Activated naive CD8-positive, alpha-beta T cell treated with anti-CD3 and anti-CD28 coated beads, Interleukin-2, amount 10 ng/mL, durations not matched to agents 7 days and 5 days (primary cell): ENCODE data around the gene GCH1. TPM values are rescaled to one million over a fixed set of nuclear protein-coding genes. Genes with fewer than 3 reads are reported as not detected.
"Not testable (repeated sequence)": the region's sequence is repeated elsewhere in the genome, so short reads cannot be mapped to it uniquely, and the experiment has no call there.

Experiments used
- ATAC-seq: fragments of 150-1000 bp; cut with Tn5 transposase; one replicate; pipeline ENCODE4 v1.10.0; 2021; ENCODE audit warnings: low read depth, moderate library complexity
- POLR2A ChIA-PET: fragments of 350-600 bp; sonication (Branson Sonifier 250); formaldehyde crosslinking; loops from one replicate; lab custom pipeline; 2021; ENCODE audit warnings: antibody characterized with exemption; lab: Charles Lee
- DNase-seq: peaks from one replicate; pipeline ENCODE4 v3.0.0; 2021
- H3K27ac Mint-ChIP-seq: one replicate; pipeline ENCODE4 v1.8.0; 2022; ENCODE audit warnings: mild to moderate bottlenecking, mixed read lengths
- H3K27me3 Mint-ChIP-seq: one replicate; pipeline ENCODE4 v1.8.0; 2022; ENCODE audit warnings: mild to moderate bottlenecking, moderate library complexity, mixed read lengths
- H3K36me3 Mint-ChIP-seq: one replicate; pipeline ENCODE4 v1.8.0; 2021; ENCODE audit warnings: mild to moderate bottlenecking, mixed read lengths
- H3K4me1 Mint-ChIP-seq: one replicate; pipeline ENCODE4 v1.8.0; 2021; ENCODE audit warnings: mixed read lengths
- H3K4me3 Mint-ChIP-seq: one replicate; pipeline ENCODE4 v1.8.0; 2022; ENCODE audit warnings: mild to moderate bottlenecking, moderate library complexity, mixed read lengths
- H3K9me3 Mint-ChIP-seq: one replicate; pipeline ENCODE4 v1.8.0; 2021; ENCODE audit warnings: mixed read lengths
- total RNA-seq, 2 experiments: library from RNA; stranded (reverse); gene quantifications; one replicate each; pipeline ENCODE4 v1.2.3, GENCODE V29; 2021

GCH1 gene
- total RNA-seq, 2 experiments from 2014 or later: 46.4 to 47.3 TPM

DNA sequence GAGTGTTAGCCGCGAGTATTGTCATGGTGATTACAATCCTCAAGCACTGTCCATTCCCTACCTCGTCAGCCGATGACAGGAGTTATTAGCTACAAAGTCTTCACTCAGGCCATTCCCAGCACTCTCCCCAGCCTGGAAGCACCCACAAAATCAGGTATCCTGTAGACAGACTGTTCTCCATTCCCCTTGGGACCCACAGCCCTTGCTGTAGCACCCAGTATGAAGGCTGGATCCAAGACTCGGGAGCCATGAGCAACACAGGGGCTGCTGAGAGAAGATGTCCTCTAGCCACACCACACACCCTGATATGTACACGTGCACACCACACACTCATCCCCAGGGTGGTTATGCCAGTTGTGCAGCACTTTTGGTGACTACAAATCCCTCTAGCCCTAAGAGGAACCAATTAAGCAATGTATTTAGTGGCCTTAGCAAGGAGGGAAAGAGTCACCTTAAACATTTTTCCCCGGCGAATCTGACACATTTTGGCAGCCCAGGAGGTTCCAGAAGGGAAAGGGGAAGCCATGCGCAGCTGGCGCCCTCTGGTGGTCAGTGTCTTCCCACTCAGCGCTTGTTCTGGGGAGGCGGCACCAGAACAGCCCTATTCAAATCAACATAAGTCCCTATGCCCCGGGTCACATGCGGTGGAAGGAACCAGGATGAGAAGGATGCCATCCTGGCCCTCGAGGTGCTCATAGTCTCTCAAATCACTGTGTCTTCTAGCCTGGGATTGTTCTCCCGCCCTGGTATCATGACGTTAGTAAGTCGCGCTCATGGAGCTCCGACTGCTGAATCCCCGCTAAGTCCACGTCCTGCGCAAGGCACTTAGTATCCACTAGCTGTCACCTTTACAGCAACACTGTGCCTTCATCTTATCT is 96.9 kb downstream of the GCH1 start:
- ATAC-seq: peak; percentile 86
- H3K4me1 Mint-ChIP-seq: peaks cover 7% of the 10 kb centered on the region
- H3K9me3 Mint-ChIP-seq: no peaks in the 10 kb centered on the region
- POLR2A ChIA-PET: no interaction called here
- peak; percentile 80 for DNase-seq
- no peaks in the 10 kb centered on the region for H3K36me3 Mint-ChIP-seq
- peaks cover 6% of the 10 kb centered on the region for H3K27me3 Mint-ChIP-seq
- H3K27ac Mint-ChIP-seq: no peak overlapping the region
- no peak overlapping the region for H3K4me3 Mint-ChIP-seq

DNA sequence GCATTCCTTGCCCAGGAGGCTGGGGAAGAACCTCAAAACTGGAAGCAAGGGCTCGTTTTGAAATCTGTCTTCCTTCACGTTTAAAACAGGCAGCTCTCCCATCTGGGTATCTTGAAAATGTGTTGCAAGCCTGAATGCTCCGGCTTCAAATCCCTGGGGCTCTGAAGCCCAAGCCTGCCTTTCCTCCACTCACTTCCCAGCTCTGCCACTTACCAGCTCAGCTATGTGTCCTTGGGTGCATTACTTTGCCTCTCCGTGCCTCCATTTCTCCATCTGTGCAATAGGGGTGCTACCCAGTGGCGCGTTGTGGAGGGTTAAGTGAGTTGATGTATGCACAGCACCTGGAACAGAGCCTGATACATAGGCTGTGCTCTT is 97.6 kb downstream of the GCH1 start:
- DNase-seq (no peak), ATAC-seq (no peak)
- POLR2A ChIA-PET: no interaction called here
- Mint-ChIP-seq H3K9me3 (no peaks in the 10 kb centered on the region), H3K36me3 (no peaks in the 10 kb centered on the region), H3K27ac (no peak overlapping the region), H3K4me3 (no peak overlapping the region), H3K27me3 (peaks cover 10% of the 10 kb centered on the region), H3K4me1 (peaks cover 7% of the 10 kb centered on the region)

DNA sequence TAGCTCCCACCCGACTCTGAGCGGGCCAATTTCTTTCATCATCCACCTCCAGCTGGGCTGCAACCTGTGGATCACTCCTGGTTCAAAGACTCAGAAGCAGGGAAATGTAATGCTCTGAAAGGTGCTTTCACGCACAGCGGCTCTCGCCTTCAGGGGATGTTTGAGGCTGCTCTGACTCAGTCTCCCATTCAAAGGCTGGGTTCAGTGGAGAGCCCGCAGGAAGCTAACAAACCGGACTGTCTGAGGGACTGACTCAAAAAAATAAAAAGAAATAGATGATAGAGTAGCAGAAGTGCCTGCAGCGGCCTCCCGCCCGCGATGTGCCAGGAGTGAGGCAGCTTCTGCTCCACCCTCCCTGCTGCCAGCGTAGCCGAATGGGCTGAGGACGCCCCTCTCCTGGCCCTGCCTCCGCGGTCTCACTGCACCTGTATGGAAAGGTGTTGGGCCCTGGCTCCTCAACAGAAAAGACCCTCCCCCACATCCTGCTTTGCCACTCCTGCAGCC is 98.0 kb downstream of the GCH1 start:
- Mint-ChIP-seq H3K4me3 (no peak overlapping the region), H3K27ac (no peak overlapping the region), H3K27me3 (peaks cover 14% of the 10 kb centered on the region), H3K9me3 (no peaks in the 10 kb centered on the region), H3K36me3 (no peaks in the 10 kb centered on the region), H3K4me1 (peaks cover 7% of the 10 kb centered on the region)
- DNase-seq (no peak), ATAC-seq (no peak)
- POLR2A ChIA-PET: no interaction called here

DNA sequence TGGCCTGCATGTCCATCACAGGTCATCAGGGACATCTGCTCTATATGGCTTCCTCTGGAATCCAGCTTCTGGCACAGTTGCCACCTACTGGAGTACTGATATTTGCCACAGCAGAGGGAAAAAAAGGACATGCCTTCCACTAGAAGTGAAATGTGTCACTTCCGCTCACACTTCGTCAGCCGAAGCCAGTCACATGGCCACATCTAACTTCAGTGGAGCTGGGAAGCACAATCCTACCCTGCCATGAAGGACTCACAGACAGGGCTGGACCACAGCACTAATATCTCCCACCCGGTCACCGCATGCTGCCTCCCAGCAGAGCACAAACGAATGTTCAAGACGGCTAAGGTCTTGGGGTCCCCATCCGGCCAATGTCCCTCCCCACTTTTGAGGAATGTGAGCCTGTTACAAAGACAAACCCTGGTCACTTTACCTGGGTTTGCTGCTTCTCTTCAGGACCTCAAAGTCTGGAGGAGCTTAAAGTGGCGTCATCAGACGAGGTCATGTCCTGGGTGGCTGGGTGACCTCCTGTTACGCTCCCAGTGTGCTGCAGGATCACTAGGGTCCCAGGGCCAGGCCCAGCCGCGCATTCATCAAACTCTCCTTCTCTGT is 98.6 kb downstream of the GCH1 start:
- Mint-ChIP-seq H3K36me3 (no peaks in the 10 kb centered on the region), H3K27me3 (peaks cover 15% of the 10 kb centered on the region), H3K27ac (no peak overlapping the region), H3K4me3 (no peak overlapping the region), H3K4me1 (peaks cover 7% of the 10 kb centered on the region), H3K9me3 (no peaks in the 10 kb centered on the region)
- POLR2A ChIA-PET: no interaction called here
- DNase-seq (no peak), ATAC-seq (no peak)

DNA sequence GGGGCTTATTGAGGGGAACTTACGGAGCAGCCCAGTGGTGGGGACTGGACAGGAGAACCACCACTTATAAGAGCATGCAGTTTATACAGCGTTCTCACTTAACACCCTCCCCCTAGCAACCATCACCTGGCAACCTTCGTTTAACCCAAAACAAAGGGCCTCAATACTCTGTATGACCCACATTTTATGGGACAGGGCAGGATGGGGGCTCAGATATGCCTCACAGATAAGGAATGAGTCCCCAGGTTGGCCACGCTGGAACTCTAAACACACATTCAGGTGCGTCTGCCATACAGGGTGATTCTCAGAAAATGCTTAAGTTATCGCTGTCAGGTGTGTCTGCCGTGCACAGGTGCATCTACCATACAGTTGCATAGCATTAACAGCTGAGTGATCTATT is 99.2 kb downstream of the GCH1 start:
- H3K9me3 Mint-ChIP-seq: no peaks in the 10 kb centered on the region
- H3K4me1 Mint-ChIP-seq: peaks cover 7% of the 10 kb centered on the region
- H3K27ac Mint-ChIP-seq: no peak overlapping the region
- POLR2A ChIA-PET: no interaction called here
- H3K27me3 Mint-ChIP-seq: peaks cover 16% of the 10 kb centered on the region
- no peak overlapping the region for H3K4me3 Mint-ChIP-seq
- DNase-seq: no peak
- no peaks in the 10 kb centered on the region for H3K36me3 Mint-ChIP-seq
- ATAC-seq: no peak

DNA sequence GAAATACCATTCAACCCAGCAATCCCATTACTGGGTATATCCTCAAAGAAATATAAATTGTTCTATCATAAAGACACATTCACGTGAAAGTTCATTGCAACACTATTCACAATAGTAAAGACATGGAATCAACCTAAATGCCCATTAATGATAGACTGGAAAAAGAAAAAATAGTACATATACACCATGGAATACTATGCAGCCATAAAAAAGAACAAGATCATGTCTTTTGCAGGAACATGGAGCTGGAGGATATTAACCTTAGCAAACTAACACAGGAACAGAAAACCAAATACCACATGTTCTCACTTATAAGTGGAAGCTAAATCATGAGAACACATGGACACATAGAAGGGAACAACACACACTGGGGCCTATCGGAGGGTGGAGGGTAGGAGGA is 101.1 kb downstream of the GCH1 start:
- H3K9me3 Mint-ChIP-seq, POLR2A ChIA-PET: not testable (repeated sequence)

DNA sequence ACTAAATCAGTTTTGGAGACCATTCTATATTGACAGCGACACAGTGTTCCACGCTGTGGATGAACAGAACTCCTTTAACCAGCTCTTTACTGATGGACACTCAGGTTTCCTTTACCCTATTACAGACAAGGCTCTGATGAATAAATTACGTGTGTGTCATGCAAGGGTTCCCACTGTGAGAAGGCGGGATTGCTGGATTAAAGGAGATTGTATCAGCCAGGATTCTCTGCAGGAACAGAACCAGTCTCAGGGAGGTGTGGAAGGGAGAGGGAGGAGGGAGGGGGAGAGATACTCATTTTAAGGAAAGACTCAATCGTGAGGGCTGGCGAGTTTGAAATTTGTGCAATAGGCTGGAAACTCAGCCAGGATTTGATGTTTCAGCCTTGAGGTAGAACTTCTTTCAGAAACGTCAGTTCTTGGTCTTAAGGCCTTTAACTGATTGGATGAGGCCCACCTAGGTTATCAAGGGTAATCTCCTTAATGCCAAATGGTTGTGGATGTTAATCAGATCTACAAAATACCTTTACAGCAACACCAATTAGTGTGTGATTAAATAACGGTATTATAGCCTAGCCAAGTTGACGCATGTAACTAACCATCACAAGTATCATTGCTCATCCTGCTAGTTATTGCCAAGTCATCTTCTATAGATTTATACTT is 104.0 kb downstream of the GCH1 start:
- no peak overlapping the region for H3K27ac Mint-ChIP-seq
- POLR2A ChIA-PET: no interaction called here
- no peaks in the 10 kb centered on the region for H3K4me1 Mint-ChIP-seq
- H3K9me3 Mint-ChIP-seq: peaks cover 3% of the 10 kb centered on the region
- no peaks in the 10 kb centered on the region for H3K36me3 Mint-ChIP-seq
- DNase-seq: no peak
- H3K27me3 Mint-ChIP-seq: peaks cover 23% of the 10 kb centered on the region
- H3K4me3 Mint-ChIP-seq: no peak overlapping the region
- no peak for ATAC-seq

More for the DNA sequence above, 101.1 kb downstream of the GCH1 start:
- not testable (repeated sequence) for H3K4me3 Mint-ChIP-seq, H3K36me3 Mint-ChIP-seq, H3K4me1 Mint-ChIP-seq, H3K27ac Mint-ChIP-seq, ATAC-seq, DNase-seq
- H3K27me3 Mint-ChIP-seq: peaks cover 23% of the 10 kb centered on the region

DNA sequence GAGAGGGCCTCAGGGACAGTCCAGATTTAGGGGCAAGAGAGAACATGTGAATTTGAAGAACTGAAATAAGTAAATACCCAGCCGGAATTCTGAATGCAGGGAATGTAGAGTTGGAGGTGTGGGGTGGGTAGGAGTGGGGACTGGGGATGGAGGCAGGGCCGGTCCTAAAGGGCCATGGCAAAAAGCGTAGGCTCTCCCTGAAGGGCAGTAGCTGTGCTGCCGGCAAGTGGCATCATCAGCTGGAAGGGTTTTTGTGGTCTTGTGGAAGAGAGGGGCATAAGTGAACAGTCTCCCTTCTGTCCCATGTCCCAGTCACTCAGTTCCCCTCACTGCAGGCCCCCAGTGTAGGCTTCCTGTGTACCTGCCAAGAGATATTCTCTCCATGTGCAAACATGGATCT is 104.6 kb downstream of the GCH1 start:
- no peak overlapping the region for H3K27ac Mint-ChIP-seq
- no peaks in the 10 kb centered on the region for H3K4me1 Mint-ChIP-seq
- H3K4me3 Mint-ChIP-seq: no peak overlapping the region
- peaks cover 23% of the 10 kb centered on the region for H3K27me3 Mint-ChIP-seq
- H3K9me3 Mint-ChIP-seq: peaks cover 3% of the 10 kb centered on the region
- no peak for ATAC-seq
- no peaks in the 10 kb centered on the region for H3K36me3 Mint-ChIP-seq
- no peak for DNase-seq
- POLR2A ChIA-PET: no interaction called here

DNA sequence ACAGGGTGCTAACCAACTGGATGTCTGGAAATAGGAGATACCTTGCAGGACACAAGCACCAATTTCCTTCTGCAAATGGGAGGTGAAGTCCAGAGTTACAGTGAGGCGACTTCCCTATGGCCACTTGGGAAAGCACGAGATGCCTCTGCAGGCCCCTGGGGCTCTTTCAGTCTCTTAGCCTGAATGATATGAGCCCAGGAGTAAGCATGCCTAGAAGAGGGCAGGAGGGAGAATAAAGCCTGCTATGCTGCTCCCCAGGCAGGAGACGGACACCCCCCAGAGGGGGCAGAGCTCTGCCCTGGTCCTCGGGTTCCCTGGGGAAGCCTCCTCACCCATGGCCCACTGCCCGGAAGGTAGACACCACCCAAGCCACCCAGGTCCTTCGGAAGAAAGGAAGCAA is 105.1 kb downstream of the GCH1 start:
- DNase-seq (no peak), ATAC-seq (no peak)
- Mint-ChIP-seq H3K36me3 (no peaks in the 10 kb centered on the region), H3K27ac (no peak overlapping the region), H3K4me1 (no peaks in the 10 kb centered on the region), H3K4me3 (no peak overlapping the region), H3K27me3 (peaks cover 23% of the 10 kb centered on the region), H3K9me3 (peaks cover 3% of the 10 kb centered on the region)
- POLR2A ChIA-PET: no interaction called here

DNA sequence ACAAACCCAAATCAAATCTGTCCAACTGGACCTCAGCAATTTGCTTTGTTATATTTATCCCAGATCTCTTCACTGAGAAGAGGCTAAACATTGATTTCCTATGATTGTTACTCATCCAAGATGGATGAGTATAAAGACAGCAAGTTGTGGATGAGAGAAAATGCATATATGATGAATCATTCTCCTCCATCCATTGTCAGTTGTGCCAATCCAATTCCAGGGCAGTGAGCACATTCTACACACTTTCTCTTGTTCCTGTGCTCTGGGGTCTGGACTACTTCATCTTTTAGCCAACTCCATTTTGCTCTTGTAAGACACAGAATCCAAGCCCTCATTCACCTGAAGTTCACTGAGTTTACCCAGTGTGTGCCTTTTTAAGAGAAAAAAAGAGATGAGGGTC is 105.7 kb downstream of the GCH1 start:
- no peak for ATAC-seq
- Mint-ChIP-seq H3K9me3 (peaks cover 3% of the 10 kb centered on the region), H3K36me3 (no peaks in the 10 kb centered on the region)

DNA sequence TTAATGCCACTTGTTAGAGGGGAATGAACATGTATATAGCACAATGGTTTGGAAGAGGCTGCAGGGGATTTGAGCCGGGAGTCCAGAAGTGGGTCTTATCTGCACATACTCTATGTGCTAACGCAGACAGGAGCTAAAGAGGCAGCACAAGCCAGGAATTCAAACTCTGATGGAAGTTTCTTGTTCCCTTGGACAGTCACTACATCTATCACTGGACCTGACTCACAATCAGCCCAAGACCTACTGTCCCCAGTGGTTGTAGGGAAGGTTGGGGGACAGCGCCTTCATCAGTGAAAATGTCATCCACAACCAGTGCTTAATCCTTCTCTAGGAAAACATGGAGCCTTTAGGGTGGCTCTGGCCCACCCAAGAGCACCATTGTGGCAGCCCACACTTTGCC is 107.8 kb downstream of the GCH1 start:
- Mint-ChIP-seq H3K36me3 (no peaks in the 10 kb centered on the region), H3K9me3 (peaks cover 3% of the 10 kb centered on the region), H3K4me3 (no peak overlapping the region), H3K27me3 (peaks cover 10% of the 10 kb centered on the region), H3K27ac (no peak overlapping the region), H3K4me1 (no peaks in the 10 kb centered on the region)
- no peak for ATAC-seq
- DNase-seq: no peak
- POLR2A ChIA-PET: no interaction called here

More for the DNA sequence above, 105.7 kb downstream of the GCH1 start:
- DNase-seq: no peak
- Mint-ChIP-seq H3K27ac (no peak overlapping the region), H3K27me3 (peaks cover 23% of the 10 kb centered on the region), H3K4me1 (no peaks in the 10 kb centered on the region), H3K4me3 (no peak overlapping the region)
- POLR2A ChIA-PET: no interaction called here

DNA sequence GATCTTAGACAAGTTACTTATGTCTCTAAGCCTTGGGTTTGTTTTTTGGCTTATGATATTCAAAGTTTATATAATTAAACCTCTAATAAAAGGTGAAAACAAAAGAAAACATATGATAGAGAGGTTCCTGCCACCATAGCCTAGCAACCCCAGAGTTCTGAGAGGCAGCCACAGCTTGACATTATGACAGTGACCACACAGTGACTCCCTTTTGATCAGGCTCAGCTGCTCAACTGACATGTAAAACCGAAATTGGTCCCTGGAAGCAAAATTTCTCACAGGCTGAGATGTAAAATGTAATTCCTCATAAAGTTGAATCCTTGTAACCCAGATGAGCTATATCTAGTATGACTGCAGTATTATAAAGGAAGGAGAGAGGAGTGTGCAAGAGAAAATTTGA is 108.5 kb downstream of the GCH1 start:
- POLR2A ChIA-PET: no interaction called here
- no peaks in the 10 kb centered on the region for H3K4me1 Mint-ChIP-seq

DNA sequence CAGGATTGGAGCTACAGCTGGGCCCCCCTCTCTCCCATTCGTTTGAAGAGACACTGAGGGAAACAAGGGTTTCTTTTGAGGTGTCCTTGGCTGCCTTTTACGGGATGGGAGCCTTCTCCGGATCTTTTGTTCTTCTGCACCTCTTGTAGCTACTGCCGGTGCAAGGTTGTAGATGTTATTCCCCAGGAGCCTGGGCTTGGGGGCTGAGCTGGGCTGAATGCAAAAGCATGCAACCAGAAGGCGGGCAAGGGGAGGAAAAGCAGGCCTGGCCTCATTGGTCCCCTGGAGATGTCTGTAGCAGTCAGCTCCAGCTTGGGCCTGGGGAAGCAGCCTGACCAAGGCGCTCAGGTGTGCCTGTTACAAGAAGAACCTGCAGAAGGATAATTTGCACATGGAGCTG is 110.3 kb downstream of the GCH1 start:
- no peaks in the 10 kb centered on the region for H3K27me3 Mint-ChIP-seq
- H3K36me3 Mint-ChIP-seq: no peaks in the 10 kb centered on the region
- no peak overlapping the region for H3K4me3 Mint-ChIP-seq

More for the DNA sequence above, 108.5 kb downstream of the GCH1 start:
- no peak overlapping the region for H3K4me3 Mint-ChIP-seq
- no peak overlapping the region for H3K27ac Mint-ChIP-seq
- ATAC-seq: no peak
- H3K36me3 Mint-ChIP-seq: no peaks in the 10 kb centered on the region
- H3K27me3 Mint-ChIP-seq: peaks cover 8% of the 10 kb centered on the region
- DNase-seq: no peak
- H3K9me3 Mint-ChIP-seq: peaks cover 3% of the 10 kb centered on the region

More for the DNA sequence above, 110.3 kb downstream of the GCH1 start:
- DNase-seq: no peak
- Mint-ChIP-seq H3K27ac (no peak overlapping the region), H3K9me3 (peaks cover 3% of the 10 kb centered on the region), H3K4me1 (peaks cover 1% of the 10 kb centered on the region)
- ATAC-seq: no peak
- POLR2A ChIA-PET: no interaction called here
